Activated naive CD4-positive, alpha-beta T cell (primary cell): ENCODE results near the gene SASH3.

Experiments
- DNase-seq, 4 experiments: peaks; one replicate each; lab custom pipeline; 2025; lab: John Stamatoyannopoulos, UW

SASH3 gene

DNA sequence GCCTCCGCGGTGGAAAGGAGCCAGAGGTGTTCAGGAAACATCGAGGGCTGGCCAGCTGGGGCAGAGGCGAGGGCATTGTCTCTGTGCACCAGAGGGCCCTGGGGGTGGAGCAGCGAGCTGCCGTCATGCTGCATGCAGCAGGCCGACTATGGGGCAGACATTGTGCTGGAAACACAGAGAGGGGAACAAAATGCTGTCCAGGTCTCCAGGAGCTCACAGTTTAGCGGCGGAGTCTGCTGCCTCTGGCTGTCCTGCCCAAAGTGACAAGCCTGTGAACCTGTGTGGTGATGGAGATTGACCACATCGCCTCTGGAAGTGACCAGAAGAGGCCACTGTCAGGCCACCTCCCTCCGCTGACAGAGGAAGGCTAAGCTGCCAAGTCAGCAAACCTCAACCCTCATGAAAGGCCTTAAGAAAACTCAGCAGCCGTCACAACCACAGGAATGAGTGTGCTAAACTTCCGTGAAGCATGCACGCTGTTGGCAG, 20.1 kb upstream of the SASH3 start:
- peak in 2 of 4 experiments; percentile 1 to 20 for DNase-seq

DNA sequence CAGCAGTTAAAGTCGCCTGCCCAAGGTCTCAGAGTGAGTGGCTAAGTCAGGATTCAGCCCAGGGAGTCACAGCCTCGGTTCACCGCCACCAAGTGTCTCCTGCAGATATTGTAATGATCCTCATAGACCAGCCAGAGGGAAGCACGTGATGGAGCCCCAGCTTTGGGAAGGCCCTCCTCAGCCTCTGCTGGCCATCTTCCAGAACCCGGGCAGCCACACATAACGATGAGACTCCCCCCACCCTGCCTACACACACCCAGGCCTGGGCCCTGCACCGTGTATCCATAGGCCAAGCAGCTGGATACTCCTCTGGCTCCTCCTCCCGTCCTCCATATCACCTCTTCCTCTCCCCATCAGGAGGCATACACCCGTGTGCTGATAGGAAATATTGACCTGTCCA, 19.6 kb upstream of the SASH3 start:
- no peak for DNase-seq

DNA sequence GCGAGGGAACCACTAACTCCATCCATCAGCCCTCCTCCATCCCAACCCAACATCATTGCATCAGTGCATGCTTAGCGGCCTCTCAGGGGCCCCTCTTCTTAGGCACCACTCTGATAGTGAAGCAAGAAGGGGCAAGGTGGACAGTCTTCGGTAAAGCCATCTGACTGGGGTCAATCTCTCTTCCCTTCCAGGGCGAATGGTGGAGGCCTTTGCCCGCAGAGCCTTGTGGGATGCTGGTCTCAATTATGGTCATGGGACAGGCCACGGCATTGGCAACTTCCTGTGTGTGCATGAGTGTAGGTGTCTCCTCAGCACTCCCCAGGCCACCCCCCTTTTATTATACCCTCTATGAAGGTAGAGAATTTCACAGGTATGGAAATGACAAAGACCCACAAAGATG, 18.8 kb upstream of the SASH3 start:
- no peak for DNase-seq

DNA sequence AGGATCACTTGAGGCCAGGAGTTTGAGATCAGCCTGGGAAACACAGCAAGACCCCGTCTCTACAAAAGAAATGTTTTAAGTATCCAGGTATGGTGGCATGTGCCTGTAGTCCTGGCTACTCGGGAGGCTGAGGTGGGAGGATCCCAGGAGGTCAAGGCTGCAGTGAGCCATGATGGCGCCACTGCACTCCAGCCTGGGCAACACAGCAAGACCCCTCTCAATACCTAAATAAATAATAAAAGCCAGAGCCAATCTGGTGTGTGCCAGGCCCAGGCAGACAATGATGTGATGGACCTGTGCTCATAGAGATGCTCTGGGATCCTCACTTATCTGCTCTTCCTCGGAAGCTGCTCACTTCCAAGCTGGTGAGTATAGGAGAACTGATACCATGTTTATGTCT, 18.2 kb upstream of the SASH3 start:
- no peak for DNase-seq

DNA sequence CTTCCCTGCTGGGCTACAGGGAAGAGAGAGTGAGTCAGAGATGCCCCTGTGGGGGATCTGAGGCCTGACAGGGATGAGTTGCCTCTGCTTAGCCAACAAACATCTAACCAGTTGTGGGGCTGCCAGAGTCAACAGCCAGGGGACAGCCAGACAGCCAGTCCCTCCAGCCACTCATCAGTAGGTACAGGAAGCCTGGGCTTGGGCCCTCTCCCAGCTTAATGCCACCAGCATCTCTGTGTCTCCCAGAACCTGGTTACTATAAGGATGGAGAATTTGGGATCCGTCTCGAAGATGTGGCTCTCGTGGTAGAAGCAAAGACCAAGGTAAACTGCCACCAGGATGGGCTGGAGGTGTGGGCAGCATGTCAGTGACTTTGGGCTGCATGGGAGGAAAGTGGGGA, 17.3 kb upstream of the SASH3 start:
- DNase-seq, result no peak

DNA sequence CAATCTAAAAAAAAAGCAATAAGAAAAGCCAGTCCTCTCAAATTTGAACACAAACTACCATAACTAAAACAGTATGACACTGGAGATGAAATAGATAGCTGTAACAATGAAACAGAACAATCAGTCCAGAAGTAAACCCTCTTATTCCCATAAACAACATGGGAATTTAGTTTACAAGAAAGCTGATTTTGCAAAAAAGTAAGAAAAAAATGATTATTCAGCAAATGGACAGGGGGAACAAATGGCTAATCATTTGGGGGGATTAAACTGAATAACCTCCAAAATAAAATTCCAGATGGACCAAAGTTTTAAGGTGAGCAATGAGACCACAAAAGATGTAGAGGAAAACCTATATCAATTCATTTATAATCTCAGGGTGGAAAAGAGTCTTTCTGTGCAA, 16.1 kb upstream of the SASH3 start:
- no peak for DNase-seq

DNA sequence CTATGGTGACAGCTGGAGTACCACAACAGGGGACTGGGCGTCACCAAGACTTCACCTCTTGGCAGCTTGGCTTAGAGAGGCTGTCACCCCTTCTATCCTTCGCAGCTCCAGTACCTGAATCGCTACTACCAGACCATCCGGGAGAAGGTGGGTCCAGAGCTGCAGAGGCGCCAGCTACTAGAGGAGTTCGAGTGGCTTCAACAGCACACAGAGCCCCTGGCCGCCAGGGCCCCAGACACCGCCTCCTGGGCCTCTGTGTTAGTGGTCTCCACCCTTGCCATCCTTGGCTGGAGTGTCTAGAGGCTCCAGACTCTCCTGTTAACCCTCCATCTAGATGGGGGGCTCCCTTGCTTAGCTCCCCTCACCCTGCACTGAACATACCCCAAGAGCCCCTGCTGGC, 11.6 kb upstream of the SASH3 start:
- no peak for DNase-seq

DNA sequence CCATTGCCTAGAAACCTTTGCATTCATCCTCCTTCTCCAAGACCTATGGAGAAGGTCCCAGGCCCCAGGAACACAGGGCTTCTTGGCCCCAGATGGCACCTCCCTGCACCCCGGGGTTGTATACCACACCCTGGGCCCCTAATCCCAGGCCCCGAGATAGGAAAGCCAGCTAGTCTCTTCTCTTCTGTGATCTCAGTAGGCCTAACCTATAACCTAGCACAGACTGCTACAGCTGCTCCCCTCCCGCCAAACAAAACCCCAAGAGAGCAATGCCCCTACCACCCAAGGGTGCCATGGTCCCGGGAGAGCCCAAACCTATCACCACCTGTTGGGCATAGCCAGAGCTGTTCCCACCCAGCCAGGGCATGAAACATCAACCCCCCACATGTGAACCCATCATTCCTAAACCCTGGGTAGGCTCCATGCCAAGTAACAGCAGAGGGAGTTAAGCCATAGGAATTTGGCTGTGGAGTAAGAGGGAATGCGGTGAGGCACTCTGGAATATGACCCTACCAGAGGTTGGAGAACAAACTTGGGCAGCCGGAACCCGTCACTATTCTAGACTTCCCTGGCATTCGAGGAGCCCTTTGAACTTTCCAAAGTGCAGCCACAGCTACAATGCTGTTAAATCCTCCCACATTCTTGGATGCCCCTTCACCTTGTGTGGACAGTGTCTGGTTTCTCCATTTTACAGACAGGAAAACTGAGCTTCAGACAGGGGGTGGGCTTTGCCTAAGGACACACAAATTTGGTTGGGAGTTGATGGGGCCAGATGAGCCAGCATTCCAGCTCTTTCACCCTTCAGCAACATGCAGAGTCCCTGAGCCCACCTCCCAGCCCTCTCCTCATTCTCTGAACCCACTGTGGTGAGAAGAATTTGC, 10.9 kb upstream of the SASH3 start:
- DNase-seq, result no peak

DNA sequence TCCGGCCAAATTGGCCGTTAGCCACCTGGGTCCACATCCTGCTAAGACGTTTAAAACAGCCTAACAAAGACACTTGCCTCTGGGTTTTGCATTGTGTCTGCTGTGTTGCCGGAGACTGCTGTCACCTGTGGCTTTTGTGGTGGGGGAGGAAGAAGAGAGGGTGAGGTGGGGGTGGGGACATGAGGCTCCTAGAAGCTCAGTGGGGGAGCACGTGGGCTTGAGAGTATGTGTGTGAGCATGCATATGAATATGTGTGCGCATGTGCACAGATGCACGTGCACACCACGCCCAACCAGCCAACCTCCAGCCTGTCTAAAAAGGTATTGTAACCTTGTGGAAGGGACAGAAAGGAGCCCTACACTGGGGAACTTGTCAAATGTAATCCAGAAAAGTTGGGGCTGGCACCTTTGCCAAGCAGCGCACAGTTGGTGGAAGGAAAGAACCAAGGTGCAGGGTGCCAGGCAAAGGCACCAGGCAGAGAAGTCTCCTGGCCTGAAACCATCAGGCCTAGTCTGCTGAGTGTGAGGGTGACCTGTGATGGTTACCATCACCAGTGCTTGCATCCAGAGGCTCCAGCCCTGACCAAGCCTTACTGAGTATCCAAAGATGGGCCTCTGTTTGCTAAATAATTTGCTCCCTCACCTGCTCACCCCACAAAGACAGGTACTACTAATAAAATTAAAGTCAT, 10.1 kb upstream of the SASH3 start:
- peak in 3 of 4 experiments; percentile 11 to 64 (median 51) for DNase-seq

DNA sequence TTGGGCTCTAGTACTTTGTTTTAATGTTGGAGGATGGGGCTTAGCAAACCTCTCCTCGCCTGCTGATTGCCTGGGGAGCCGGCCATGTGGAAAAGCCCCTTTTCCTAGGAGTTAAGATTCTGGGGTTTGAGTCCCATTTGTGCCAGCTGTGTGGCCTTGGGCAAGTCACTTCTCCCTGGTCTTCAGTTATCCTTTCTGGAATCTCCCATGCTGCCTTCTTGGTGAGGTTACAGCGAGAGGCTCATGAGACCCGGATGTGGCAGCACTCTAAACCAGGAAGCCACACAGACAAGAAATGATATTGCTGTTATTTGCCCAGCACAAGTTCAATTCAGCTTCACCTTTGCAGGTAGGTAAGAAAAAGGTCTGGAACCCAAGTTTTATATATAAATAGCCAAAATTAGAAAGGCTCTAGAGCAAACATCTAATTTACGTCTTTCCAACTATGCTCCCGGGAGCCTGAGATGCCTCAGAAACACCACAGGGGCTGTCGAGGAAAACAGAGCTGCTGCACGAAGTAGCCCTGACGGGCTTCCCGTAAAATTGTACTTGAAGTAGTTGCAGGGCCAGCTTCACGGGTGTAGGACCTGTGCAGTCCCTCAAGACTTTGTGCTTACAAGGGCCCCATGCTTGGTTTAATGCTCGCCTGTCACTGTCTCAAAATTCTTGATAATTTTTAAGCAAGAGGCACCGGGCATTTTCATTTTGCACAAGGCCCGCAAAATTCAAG, 8.3 kb upstream of the SASH3 start:
- no peak for DNase-seq

DNA sequence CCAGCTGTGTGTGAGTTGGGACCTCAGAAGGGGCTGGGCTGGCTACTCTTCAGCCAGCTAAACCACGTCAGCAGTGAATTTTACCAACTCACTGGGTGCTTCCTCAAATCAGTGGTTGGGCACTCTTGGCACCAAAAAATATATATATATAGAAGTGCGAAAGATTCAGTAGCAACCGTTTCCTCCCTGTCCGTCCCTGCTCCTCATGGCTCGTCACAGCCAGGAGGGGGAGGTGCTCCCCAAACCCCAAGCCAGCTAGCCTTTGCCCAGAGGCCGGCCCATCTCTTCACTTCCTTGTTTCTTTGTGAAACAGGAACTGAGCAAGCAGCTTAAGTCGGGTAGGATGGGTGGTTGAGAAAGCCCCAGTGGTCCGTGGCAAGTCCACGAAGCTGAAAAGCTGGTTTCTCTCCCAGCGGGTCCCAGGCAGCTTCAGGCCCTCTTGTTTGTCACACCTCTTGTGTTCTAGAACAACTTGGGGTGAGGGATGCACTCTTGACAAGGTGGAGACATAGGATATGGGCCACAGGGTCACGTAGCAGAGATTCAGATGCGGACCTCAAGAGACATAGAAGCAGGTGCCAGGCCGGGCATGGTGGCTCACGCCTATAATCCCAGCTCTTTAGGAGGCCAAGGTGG, 6.8 kb upstream of the SASH3 start:
- DNase-seq, result no peak

DNA sequence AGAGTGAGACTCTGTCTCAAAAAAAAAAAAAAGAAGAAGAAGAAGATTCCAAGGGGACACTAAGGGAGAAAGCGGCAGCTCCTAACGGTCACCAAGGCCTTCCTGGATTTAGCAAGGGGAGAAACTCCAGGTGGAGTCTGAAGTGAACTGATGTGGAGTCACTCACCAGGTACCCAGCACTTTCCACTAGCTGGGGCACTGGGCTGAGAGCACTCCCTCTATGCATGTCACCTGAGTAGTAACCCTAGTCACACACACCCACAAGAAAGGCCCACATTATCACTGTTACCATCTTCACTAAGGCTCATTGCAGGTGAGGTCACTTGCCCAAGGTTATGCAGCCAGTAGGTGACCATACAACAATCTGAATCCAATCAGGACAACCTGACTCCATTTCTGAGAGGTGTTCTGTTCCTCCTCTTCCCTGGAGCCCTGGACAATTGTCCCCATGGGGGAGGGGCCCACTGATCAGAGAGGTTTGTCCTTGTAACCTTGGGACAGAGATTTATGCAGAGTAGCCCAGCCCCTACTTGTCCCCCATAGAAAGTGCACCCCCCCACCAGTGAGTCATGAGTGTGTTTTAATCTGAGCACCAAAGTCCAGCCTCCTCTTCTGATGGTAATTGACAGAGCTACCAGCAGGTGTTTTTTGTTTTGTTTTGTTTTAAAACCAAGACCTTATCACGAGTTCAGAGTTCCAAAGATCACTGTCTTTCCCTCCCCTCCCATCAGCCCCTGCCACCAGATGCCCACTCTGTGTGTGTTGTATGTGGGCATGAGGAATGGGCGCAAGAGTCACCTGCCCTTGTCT, 5.9 kb upstream of the SASH3 start:
- DNase-seq, result no peak

DNA sequence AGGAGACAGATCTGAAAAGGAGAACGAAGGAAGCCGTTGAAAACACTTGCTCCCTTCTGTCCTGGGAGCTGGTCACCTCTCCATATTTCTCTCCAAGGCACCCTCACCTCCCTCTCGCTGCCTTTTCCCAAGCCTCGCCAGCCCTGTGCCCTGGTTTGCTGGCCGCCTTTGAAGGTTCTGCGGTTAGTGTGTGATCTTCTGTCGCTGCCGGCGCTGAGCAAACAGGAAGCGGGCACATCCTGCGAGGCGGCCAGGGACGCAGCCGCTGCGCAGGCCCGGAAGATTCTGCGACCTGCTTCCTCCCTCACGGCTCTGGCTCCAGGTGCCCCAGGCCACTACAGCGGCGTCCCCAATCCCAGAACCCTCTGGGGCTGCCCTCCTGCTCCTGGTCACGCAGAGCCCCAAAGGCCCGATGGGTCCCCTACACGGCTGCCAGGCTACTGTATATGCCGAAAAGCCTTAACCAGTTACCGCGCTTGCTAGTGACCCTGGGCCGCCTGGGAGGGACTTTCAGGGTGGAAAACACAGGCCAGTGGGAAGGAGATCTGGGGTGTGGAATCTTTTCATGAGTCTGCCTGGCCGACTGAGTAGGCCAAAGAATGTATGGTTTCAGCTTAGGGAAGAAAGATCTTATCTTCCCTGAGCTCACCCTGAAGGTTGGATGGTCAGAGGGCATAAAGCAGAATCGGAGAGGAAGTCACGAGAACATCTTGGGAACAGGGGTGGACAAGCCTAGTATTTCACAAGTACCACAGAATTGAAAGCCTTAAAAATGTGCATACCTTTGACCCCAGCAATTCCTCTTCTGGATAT, 2.3 kb upstream of the SASH3 start:
- DNase-seq, result peak; percentile 5 to 68 (median 30)

DNA sequence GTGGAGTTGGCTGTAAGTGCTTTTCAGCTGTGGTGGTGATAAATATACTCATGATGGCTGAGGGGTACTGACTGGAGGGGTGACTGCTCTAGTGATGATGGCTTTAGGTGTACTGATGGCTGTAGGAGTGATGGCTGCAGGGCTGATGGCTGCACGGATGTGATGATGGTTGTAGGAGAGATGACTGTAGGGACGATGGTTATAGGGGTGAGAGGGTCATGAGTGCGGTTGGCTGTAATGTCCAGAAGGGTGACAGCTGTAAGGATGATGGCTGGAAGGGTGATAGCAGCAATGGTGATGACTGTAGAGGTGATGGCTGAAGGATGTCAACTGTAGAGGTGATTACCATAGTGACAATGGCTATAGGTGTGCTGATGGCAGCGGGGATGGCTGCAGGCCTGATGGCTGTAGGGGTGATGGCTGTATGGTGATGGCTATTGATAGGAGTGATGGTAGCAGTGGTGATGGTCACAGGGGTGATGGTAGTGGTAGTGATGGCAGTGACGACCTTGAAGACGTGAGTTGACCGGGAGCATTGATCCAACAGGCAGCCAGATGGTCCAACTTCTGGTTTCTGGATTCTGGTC, 570 bp upstream of the SASH3 start:
- no peak for DNase-seq

DNA sequence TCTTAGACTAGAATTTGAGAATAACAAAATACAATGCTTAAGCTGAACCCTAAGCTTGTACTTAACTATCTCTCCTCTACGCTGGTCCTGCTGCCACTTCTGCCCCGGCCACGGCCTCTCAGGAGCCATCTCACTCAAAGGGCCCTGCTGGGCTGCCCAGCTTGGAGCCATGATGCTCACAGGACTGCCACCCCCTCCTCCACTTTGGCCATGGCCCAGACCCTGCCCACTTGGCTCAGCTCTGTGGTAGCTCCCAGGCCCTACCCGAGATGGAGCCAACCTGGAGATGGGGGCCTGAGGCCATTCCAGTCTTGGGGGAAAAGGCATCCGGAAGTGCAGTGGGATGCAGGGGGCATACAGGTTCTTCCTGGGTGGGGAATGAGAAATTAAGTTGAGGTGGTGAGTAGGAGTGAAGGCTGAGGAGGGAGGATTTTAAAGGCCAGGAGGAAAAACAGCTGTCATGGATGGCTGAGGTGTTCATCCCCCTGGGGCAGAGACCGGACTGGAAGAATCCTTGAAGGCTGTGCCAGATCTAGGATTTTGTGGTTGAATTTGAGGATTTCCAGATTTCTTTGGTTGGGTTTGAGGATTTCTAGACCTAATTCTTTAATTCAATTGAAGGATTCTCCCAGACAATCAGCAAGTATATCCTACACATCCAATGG, 824 bp downstream of the SASH3 start:
- DNase-seq, result no peak

DNA sequence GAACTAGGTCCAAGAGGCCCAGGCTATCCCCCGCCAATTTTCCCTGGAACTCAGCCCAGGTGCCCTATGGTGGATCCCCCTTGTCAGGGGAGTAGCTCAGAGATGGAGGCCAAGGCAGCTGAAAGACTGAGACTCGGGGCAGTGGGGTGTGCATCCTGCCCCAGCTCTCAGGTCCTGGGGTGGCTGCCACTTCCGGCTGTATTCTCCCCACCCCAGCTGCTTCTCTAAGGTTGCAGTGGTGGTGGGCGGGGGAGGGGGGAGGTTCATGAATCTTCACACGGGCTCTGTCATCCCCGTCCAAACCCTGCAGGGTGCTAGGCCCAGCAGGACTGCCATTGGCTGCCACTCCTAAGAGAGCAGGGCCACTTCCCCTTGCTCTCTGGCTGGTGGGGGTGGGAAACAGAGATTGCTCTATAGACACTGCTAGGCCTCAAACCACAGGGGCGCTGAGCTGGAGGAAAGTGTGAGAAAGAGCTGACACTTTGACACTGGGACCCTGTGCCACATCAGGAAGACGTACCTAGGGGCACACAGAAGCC, 1.5 kb downstream of the SASH3 start:
- peak; percentile 19 to 74 (median 46) for DNase-seq

DNA sequence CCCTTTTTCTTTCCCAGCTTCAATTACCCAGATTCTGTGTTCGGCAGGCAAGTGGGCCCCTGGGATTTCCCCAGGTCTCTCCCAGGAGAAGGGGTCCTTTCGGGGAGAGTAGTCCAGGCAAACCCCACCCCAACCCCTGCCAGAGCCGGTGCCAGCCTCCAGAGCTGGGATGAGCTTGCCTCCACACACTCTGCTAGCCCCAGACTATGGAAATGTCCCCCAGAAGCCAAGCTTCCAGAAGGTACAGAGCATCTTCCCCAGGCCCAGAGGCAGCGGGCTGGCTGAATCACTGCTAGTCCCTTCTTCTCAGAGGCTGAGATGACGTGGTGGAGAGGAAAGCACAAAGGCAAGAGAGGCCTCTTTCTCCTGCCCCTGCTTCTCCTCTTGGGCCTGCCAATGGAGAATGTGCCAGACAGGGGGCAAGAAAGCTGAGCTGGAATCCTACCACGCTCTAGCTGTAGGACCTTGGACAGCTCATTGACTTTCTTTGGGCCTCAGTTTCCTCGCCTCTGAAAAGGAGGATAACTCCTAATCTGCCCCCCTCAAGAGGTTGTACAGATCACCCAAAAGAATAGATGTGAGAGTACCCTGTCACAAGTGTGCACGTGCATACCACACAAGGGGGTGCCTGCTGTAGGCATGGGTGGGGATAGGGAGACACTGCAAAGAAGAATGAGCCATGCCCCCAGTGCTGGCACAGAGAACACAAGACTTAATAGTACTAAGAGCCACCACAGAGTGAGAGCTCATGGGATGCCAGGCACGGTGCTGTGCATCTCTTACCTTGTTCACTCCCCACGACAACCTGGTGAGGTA, 2.1 kb downstream of the SASH3 start:
- DNase-seq, result no peak

DNA sequence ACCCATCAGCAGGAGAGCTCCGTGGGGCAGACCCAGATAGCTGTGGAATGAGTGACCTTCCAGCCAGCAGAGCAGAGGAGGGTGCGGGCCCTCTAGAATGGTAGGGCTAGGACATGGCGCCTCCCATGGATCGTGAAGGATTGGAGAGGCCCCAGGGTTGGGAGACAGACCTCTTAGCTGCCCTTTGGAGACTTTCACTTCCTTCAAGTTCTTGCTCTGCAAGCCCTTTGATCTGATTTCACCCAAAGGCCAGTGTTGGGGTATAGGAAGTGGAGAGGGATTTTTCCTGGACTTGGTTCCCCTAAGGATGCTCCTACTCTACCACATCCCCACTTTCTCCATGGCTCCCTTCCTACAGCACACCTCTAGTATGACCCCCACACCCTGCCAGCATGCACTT, 3.0 kb downstream of the SASH3 start:
- no peak for DNase-seq
